C1 segment of cervical spinal cord (tissue), 14 donors: Measurements from ENCODE around the gene FLT1.

Source experiments
- DNase-seq, 14 donors: peaks; one replicate each; lab custom pipeline; 2025; lab: John Stamatoyannopoulos, UW

FLT1 gene

GRCh38 chr13:28349907-28350654, 144.8 kb downstream of the FLT1 start:
- no peak for DNase-seq

- DNase-seq, result no peak
Observed at GRCh38 chr13:28349371-28349770, 145.6 kb downstream of the FLT1 start.

- no peak for DNase-seq
Observed at GRCh38 chr13:28347456-28348371, 147.2 kb downstream of the FLT1 start.

- no peak for DNase-seq
Observed at GRCh38 chr13:28346154-28346553, 148.8 kb downstream of the FLT1 start.

GRCh38 chr13:28344163-28344562, 150.8 kb downstream of the FLT1 start:
- DNase-seq, result no peak

- DNase-seq, result no peak
Observed at GRCh38 chr13:28342251-28342650, 152.7 kb downstream of the FLT1 start.

GRCh38 chr13:28340272-28340793, 154.6 kb downstream of the FLT1 start:
- DNase-seq, result no peak

- no peak for DNase-seq
Observed at GRCh38 chr13:28339419-28339818, 155.5 kb downstream of the FLT1 start.

- no peak for DNase-seq
Observed at GRCh38 chr13:28338742-28339141, 156.2 kb downstream of the FLT1 start.

- no peak for DNase-seq
Observed at GRCh38 chr13:28338006-28338574, 156.8 kb downstream of the FLT1 start.

GRCh38 chr13:28337166-28338005, 157.5 kb downstream of the FLT1 start:
- DNase-seq, result no peak

- no peak for DNase-seq
Observed at GRCh38 chr13:28336193-28336657, 158.7 kb downstream of the FLT1 start.

GRCh38 chr13:28333204-28333881, 161.6 kb downstream of the FLT1 start:
- no peak for DNase-seq

GRCh38 chr13:28329395-28330158, 165.4 kb downstream of the FLT1 start:
- peak in 2 of 14 donors; percentile 2 to 25 for DNase-seq

GRCh38 chr13:28328271-28328607, 166.7 kb downstream of the FLT1 start:
- DNase-seq, result no peak

- no peak for DNase-seq
Observed at GRCh38 chr13:28327373-28328270, 167.3 kb downstream of the FLT1 start.

- no peak for DNase-seq
Observed at GRCh38 chr13:28326056-28326455, 168.9 kb downstream of the FLT1 start.

GRCh38 chr13:28325022-28325421, 169.9 kb downstream of the FLT1 start:
- no peak for DNase-seq
